Caco-2 (cell line): Measurements from ENCODE around the gene NPL. TPM values are rescaled to one million over a fixed set of nuclear protein-coding genes. Genes with fewer than 3 reads are reported as not detected.

Experiments used
- BruUV-seq: library from RNA; stranded (reverse); fragments of 400-500 nt; replicated peaks from 2 replicates; lab custom pipeline; 2021; lab: Mats Ljungman, UMichigan
- CTCF ChIA-PET: fragments of 300-600 bp; sonication (Branson Sonifier 250); formaldehyde crosslinking; loops from one replicate; lab custom pipeline; 2022; ENCODE audit warnings: antibody characterized with exemption; lab: Charles Lee
- POLR2A ChIA-PET: fragments of 300-600 bp; sonication (Branson Sonifier 250); formaldehyde crosslinking; loops from one replicate; lab custom pipeline; 2022; ENCODE audit warnings: antibody characterized with exemption; lab: Charles Lee
- DNase-seq, 2 experiments: peaks; one replicate each; pipeline versions ENCODE4 v3.0.0 to v3.0.0-alpha.2; 2020 to 2022
- H3K27me3 ChIP-seq: replicated peaks from 2 replicates; pipeline ENCODE4 v1.6.0; 2011; ENCODE audit warnings: low read length; ENCODE audit not compliant: control insufficient read depth, insufficient read depth
- H3K36me3 ChIP-seq: 2 replicates; pipeline ENCODE4 v1.5.1; 2011; ENCODE audit warnings: low read length; ENCODE audit not compliant: control insufficient read depth, insufficient read depth
- H3K4me1 ChIP-seq: fragments of 250-450 bp; sonication (Bioruptor Pico); 2 replicates; pipeline ENCODE4 v1.5.1; 2020; ENCODE audit warnings: mild to moderate bottlenecking
- H3K4me3 ChIP-seq: 2 replicates; pipeline ENCODE4 v1.5.1; 2011; ENCODE audit warnings: low read depth, mild to moderate bottlenecking, control low read depth, low read length
- H3K9me3 ChIP-seq: fragments of 250-450 bp; sonication (Bioruptor Pico); 2 replicates; pipeline ENCODE4 v1.5.1; 2020; ENCODE audit warnings: mild to moderate bottlenecking, moderate library complexity
- H3K27ac Mint-ChIP-seq: one replicate; pipeline ENCODE4 v1.8.0; 2022; ENCODE audit warnings: mixed read lengths; ENCODE audit not compliant: unreplicated experiment
- H3K27me3 Mint-ChIP-seq: one replicate; pipeline ENCODE4 v1.8.0; 2022; ENCODE audit warnings: mixed read lengths; ENCODE audit not compliant: insufficient read depth, unreplicated experiment
- H3K36me3 Mint-ChIP-seq: one replicate; pipeline ENCODE4 v1.8.0; 2022; ENCODE audit warnings: mild to moderate bottlenecking, mixed read lengths; ENCODE audit not compliant: insufficient read depth, unreplicated experiment
- H3K4me1 Mint-ChIP-seq: one replicate; pipeline ENCODE4 v1.8.0; 2022; ENCODE audit warnings: low read depth, mixed read lengths; ENCODE audit not compliant: unreplicated experiment
- H3K4me3 Mint-ChIP-seq: one replicate; pipeline ENCODE4 v1.8.0; 2022; ENCODE audit warnings: mild to moderate bottlenecking, moderate library complexity, mixed read lengths; ENCODE audit not compliant: unreplicated experiment
- H3K9me3 Mint-ChIP-seq: one replicate; pipeline ENCODE4 v1.8.0; 2022; ENCODE audit warnings: mixed read lengths; ENCODE audit not compliant: unreplicated experiment
- intact Hi-C: fragments of 100-400 bp; cut with micrococcal nuclease; formaldehyde crosslinking; loops from one replicate; pipeline ENCODE4 v1.10.0; 2022; ENCODE audit not compliant: unreplicated experiment
- total RNA-seq: library from RNA; stranded (reverse); gene quantifications from 2 replicates; pipeline ENCODE4 v1.2.3, GENCODE V29; 2022
- TF ChIP-seq, protein P1 (sequence below), 2 experiments: fragments of 200-600 bp in 1 of 2; IDR thresholded peaks; 1 replicate in 1 of 2; 2 replicates in 1 of 2; pipeline versions ENCODE4 v1.5.1 to v1.8.0; 2011 to 2022; ENCODE audit warnings: antibody characterized with exemption in 1 of 2, control low read depth in 1 of 2, inconsistent platforms in 1 of 2, low read depth in 1 of 2, low read length in 1 of 2, mild to moderate bottlenecking in 1 of 2, moderate library complexity in 1 of 2; ENCODE audit not compliant: insufficient read depth in 1 of 2, severe bottlenecking in 1 of 2, unreplicated experiment in 1 of 2

NPL gene
- total RNA-seq, 1 experiment from 2014 or later: 4.8 TPM

DNA sequence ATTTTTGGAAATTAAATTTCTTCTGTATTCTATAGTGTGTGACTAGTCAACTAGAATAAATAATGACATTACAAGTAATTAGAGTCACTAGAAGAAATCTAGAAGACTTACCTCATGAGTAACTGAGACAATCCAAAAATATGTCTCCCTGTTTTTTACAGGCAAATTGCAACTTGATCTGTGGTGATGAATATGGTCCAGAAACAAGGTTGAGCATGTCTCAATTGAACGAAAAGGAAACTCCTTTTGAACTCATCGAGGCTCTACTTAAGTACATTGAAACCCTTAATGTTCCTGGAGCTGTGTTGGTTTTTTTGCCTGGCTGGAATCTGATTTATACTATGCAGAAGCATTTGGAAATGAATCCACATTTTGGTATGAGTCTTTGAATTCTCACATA is 86.3 kb downstream of the NPL start:
- Histone ChIP-seq H3K4me3 (no peak overlapping the region), H3K9me3 (no peaks in the 10 kb centered on the region), H3K27me3 (no peaks in the 10 kb centered on the region), H3K4me1 (no peaks in the 10 kb centered on the region), H3K36me3 (peaks cover 3% of the 10 kb centered on the region)
- DNase-seq: no peak
- Mint-ChIP-seq H3K36me3 (peaks cover 100% of the 10 kb centered on the region), H3K27me3 (no peaks in the 10 kb centered on the region), H3K9me3 (no peaks in the 10 kb centered on the region), H3K4me3 (no peak overlapping the region), H3K27ac (no peak overlapping the region), H3K4me1 (no peaks in the 10 kb centered on the region)
- TF ChIP-seq, protein P1, sequence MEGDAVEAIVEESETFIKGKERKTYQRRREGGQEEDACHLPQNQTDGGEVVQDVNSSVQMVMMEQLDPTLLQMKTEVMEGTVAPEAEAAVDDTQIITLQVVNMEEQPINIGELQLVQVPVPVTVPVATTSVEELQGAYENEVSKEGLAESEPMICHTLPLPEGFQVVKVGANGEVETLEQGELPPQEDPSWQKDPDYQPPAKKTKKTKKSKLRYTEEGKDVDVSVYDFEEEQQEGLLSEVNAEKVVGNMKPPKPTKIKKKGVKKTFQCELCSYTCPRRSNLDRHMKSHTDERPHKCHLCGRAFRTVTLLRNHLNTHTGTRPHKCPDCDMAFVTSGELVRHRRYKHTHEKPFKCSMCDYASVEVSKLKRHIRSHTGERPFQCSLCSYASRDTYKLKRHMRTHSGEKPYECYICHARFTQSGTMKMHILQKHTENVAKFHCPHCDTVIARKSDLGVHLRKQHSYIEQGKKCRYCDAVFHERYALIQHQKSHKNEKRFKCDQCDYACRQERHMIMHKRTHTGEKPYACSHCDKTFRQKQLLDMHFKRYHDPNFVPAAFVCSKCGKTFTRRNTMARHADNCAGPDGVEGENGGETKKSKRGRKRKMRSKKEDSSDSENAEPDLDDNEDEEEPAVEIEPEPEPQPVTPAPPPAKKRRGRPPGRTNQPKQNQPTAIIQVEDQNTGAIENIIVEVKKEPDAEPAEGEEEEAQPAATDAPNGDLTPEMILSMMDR (IDR thresholded peaks at IDR 0.05; ENCODE audit: insufficient read depth in 1 of 2, low read depth in 1 of 2, low read length in 1 of 2, severe bottlenecking in 1 of 2, unreplicated experiment in 1 of 2): no peak
- intact Hi-C loops: no loop called here
- ChIA-PET CTCF (no interaction called here), POLR2A (no interaction called here)
- BruUV-seq: no TSS peak

DNA sequence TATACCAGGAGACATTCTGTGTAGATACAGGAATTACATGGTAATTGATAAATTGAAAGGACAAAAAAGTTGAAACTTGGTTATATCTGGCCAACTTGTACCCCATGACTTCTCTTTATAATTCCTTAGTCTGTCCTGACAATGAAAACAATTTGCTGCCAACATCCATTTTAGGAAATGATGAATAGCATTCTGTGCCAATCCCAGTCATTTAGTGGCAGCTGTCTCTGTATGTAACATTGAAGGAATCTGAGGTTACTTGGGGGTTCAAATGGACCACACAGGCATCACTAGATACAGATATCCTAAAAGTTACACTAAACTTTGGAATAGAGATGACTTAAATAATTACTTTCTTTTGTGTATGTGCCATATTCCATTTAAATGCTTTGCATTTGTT is 87.8 kb downstream of the NPL start:
- intact Hi-C loops: no loop called here
- TF ChIP-seq, protein P1 (IDR thresholded peaks at IDR 0.05; ENCODE audit: insufficient read depth in 1 of 2, low read depth in 1 of 2, low read length in 1 of 2, severe bottlenecking in 1 of 2, unreplicated experiment in 1 of 2): no peak
- Mint-ChIP-seq H3K27ac (no peak overlapping the region), H3K4me3 (no peak overlapping the region), H3K4me1 (no peaks in the 10 kb centered on the region), H3K36me3 (peaks cover 100% of the 10 kb centered on the region), H3K27me3 (no peaks in the 10 kb centered on the region), H3K9me3 (no peaks in the 10 kb centered on the region)
- Histone ChIP-seq H3K9me3 (no peaks in the 10 kb centered on the region), H3K36me3 (peaks cover 5% of the 10 kb centered on the region), H3K4me3 (no peak overlapping the region), H3K4me1 (no peaks in the 10 kb centered on the region), H3K27me3 (no peaks in the 10 kb centered on the region; the same call in 1 of the 2 replicates)
- ChIA-PET POLR2A (no interaction called here), CTCF (no interaction called here)
- no peak for DNase-seq
- no TSS peak for BruUV-seq

DNA sequence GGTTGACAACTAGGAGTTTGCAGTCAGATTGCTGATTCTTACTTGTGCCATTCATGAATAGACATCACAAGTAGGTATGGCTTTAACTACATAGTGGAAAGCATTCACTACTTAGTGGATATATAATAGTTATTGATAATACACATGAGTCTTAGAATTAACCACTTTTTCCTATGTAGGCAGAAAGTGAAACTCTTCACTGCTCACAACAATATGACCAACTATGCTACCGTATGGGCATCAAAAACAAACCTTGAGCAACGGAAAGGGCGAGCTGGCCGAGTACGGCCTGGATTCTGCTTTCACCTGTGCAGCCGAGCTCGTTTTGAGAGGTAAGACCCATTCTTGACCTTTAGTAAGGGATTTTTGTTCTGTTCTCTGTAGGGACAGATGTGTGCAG is 88.3 kb downstream of the NPL start:
- no peak for DNase-seq
- no TSS peak for BruUV-seq
- no peak overlapping the region for H3K4me3 ChIP-seq
- peaks cover 5% of the 10 kb centered on the region for H3K36me3 ChIP-seq
- no peak overlapping the region for H3K27ac Mint-ChIP-seq
- H3K4me3 Mint-ChIP-seq: no peak overlapping the region
- peaks cover 100% of the 10 kb centered on the region for H3K36me3 Mint-ChIP-seq
- CTCF ChIA-PET: no interaction called here
- H3K27me3 ChIP-seq: no peaks in the 10 kb centered on the region; the same call in 1 of the 2 replicates
- intact Hi-C loops: no loop called here
- no peaks in the 10 kb centered on the region for H3K4me1 Mint-ChIP-seq
- no peaks in the 10 kb centered on the region for H3K9me3 ChIP-seq
- no peaks in the 10 kb centered on the region for H3K9me3 Mint-ChIP-seq
- POLR2A ChIA-PET: no interaction called here
- H3K27me3 Mint-ChIP-seq: no peaks in the 10 kb centered on the region
- no peaks in the 10 kb centered on the region for H3K4me1 ChIP-seq
- TF ChIP-seq, protein P1 (IDR thresholded peaks at IDR 0.05; ENCODE audit: insufficient read depth in 1 of 2, low read depth in 1 of 2, low read length in 1 of 2, severe bottlenecking in 1 of 2, unreplicated experiment in 1 of 2): no peak

Other genes starting within 250 kb of the NPL start
- gene RNASEL, start 200.5 kb upstream of the NPL start, total RNA-seq: 2.7 and 2.9 TPM in 2 replicates
- gene RGS16, start 185.4 kb upstream of the NPL start, total RNA-seq: 0.77 and 1.2 TPM in 2 replicates
- not detected in 2 replicates for gene RGS8, start 105.2 kb upstream of the NPL start, total RNA-seq
- 218 and 234 TPM in 2 replicates for gene DHX9, start 49.6 kb downstream of the NPL start, total RNA-seq
- gene SHCBP1L, start 163.4 kb downstream of the NPL start, total RNA-seq: not detected in 2 replicates
- 323 and 350 TPM in 2 replicates for gene LAMC1, start 233.6 kb downstream of the NPL start, total RNA-seq